Measurements from ENCODE around the gene SPON2.

SPON2 gene

DNA sequence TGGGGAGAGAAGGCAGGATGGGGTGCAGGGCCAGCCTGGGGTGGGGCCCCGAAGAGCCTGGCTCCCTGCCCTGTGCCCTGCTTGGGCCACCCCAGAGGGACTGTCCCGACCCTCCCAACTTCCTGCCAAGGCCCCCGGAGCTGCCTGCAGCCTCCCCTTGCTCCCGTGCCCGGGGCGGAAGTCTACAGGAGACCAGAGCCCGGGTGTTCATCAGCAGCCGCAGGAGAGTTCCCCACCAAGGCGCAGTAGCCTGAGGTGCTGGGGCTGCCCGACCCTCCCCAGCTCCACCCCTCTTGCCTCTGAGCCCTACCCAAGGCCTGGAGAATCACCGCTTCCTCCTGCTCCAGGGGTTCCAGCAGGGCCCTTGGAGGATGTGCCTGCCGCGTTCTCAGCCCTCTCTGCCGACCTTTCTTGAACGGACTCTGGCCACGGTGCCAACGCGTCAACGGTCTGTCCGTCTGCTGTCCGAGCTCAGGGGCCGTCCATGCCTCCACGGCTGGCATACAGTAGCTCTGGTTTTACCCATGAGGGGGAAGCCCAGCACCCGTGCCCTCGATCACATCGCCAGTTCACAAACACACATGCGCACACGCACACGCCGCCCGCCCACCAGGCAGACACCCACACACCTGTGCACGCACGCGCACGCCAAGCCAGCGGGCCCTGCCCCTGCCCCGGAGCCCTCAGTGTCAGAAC is 36.0 kb upstream of the SPON2 start:
- no peak for DNase-seq

DNA sequence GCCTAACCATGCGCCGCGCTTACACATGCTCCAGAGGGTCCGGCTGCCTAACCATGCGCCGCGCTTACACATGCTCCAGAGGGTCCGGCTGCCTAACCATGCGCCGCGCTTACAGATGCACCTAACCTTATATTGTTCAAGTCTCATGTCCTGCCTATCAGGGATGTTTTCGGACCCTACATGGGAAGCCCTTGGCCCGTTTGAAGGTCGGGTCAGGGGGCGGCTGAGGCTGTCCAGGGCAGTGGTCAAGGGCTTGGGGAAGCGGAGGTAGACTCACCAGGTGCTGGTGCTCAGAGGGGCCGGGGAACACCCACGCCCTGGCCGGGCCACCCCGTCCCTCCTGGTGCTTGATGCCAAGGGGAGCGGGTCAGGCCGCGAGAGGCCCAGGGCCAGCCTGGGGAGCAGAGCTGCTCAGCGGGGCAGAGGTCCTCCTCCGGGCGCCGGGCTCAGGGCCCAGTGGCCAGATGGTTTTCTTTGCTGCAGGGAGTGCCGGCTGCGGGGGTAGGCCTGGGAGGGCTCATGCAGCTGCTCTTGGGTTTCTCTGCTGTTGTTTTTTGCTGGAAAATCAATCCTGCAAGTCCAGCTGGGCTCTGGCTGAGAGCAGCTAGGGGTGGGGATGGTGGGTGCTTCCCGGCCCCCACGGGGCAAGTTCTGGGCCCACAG is 35.4 kb upstream of the SPON2 start:
- peak in 1 of 2 experiments; percentile 10 for DNase-seq

DNA sequence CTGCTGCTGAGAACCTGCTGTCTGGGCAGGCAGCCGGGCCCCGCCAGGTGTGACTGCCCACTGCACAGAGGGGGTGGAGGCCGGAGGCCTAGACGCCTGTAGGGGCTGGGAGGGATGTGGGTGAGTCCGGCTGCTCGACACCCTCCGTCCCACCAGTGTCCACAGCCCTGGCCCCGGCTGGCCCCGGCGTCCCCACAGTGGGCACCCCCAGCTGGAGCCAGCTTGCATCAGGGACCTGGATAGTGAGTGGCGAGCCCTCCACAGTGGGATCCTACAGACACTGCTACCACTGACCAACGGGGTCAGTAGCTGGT is 34.7 kb upstream of the SPON2 start:
- no peak for DNase-seq

DNA sequence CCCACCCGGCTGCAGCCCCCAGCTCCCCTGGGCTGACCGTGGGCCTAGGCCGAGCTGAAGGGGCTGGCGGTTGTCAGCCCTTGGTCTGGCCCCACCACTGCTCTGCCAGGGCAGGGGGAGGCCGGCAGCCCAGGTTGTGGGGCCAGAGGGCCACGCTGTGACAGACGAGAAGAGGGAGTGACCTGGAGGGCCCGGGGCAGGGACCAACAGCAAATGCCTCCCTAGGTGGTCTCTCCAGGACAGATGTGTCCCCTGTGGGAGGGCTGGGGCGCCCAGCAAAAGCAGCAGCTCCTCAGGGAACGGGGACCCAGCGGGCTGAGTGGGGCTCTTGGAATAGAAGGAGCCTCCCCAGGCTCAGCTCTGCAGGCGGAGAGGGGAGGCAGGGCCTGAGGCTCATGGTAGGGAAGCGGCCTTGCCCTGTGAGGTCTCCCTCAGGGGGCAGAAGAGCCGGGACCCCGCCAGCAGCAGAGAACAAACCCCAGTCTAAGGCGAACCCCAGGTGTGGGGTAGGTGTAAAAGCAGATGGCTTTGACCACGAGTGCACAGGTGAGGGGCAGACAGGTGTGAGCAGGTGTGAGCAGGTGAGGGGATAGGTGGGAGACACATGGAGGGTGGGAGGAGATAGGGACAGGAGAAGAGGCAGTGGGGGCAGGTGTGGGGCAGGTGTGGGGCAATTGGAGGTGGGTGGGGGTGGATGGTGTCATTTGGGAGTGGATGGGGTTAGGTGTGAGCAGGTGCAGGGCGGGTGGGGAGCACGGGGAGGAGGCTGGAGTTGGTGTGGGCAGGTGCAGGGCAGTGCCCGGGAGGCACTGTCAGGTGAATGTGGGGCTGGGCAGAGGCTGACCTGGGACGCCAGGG is 34.1 kb upstream of the SPON2 start:
- no peak for DNase-seq

DNA sequence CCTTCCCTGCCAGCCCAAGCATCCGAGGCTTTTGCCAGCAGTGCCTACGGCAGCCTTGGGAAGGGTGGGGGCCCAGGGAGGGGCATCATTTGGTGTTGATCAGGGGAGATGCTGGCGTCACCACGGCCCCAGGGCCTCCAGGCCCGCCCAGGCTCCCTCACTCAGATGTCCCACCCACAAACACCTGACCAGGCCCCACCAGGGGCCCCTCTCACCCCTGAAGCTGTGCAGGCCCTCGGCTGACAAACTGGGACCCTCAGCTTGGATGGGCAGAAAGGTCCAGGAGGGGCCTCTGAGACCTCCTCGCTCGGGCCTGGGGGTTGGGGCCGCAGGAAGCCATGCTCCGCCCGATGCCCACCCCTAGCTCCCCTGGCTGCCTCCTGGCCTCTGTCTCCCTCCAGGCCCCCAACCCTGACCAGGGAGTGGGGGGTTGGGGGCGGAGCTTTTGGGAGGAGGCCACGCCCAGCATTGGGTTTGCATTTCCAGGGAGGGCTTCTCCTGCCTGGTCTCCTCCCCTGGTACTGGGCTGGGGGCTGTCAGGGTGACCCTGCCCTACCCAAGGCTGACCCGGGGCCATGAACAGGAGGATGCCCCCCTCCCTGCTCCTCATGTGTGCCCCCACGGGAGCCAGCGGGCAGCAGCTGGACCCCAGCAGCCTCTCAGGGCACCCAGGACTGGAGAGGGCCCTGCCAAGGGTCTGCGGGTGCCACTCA is 33.4 kb upstream of the SPON2 start:
- no peak for DNase-seq

DNA sequence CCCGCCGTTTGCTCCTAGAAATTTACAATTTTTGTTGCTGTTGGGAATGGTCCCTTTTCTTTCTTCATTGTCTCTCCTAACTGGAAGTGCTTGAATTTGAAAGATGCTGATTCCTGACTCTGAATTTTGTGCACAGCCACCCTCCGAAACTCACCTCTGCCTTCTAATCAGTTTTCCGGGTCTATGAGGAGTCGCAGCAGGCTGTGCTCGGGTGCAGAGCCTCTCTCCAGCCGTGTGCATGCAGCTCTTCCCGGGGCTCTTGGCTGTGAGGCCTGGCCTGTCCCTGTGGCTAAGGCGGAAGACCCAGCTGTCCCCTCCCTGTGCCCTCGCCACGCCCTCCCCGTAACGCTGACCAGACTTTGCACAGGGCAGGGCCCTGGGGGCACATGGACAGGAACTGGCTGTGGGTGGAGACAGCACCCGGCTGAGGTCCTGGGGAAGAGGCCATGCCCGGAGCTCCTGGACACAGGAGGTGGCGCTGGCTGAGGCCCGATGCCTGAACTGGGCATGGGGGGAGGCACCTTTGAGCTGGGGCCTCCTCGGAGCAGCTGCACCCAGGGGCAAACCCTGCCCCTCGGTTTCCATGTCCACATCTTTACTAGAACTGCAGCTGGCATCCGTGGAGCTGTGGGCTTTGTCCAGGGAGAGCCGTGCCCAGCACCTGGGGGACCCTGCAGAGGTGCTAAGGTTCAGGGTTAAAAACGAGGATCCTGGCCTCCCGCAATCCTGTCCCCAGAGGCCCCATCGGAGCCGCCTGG is 32.6 kb upstream of the SPON2 start:
- DNase-seq, result no peak

DNA sequence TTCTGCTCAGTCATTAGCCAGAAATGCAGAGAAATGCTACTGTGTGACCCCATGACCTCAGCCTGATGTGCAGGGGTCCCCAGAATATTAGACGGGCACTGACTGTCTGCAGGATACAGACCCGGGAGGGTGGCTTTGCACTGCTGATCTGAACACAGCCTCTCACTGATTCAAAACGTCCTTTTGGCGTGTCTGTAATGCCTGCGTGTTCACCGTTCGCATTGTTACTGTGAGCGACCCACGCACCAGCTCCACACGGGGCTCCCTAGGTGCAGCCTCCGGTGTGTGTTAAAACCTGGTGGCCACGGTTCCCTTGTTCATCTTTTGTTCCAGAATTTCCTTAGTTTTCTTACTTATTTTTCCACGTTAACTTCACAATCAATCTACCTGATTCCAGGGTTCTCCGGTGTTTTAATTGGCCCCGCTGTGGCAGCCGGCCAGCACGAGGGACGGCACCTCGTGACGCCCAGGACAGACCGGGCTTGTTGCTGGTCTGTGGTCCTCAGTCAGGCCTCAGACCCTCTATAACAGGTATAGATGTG is 32.0 kb upstream of the SPON2 start:
- DNase-seq, result no peak

DNA sequence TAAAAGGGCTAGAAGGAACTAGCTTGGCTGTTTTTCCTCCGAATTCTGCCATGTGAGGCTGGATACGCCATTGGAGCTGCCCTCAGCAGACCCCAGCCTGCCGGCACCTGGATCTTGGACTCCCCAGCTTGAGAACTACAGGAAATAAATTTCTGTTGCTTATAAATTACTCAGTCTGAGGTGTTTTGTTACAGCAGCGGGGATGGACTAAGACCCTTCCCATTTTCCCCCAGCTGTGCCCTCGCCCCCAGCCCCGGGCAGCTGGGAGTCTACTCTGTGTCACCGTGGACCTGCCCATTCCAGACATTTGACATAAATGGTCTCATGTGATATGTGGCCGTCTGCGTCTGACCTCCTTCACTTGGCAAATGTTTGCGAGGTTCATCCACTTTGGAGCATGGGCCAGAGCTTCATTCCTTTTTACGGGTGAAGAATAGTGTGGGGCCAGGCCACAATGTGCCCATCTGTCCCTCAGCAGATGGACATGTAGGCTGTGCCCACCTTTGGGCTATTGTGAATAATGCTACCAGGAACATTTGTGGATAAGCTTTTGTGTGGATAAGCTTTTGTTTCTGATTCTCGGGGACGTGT is 30.7 kb upstream of the SPON2 start:
- peak in 1 of 2 experiments; percentile 55 for DNase-seq

DNA sequence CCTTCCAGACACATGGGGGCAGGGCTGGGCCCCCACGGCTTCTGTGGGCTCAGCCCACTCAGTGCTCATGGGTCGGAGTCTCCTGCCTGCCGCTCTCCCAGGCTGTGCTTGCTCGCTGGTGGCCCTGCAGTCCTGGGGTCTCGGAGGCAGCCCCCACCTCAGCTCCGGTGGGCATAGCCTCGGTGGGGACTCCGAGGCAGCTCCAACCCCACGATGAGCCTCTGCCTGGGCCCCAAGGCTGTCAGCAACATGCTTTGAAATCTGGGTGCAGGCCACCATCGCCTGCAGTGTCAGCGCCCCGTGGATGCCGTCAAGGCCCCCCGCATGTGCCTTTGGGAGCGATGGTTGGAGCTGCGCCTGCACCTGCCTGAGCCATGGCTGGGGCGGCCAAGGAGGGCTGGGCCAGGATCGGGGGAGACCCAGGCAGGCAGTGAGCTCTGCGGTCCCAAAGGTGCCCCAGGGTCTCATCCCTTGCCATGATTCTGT is 30.2 kb upstream of the SPON2 start:
- no peak for DNase-seq

DNA sequence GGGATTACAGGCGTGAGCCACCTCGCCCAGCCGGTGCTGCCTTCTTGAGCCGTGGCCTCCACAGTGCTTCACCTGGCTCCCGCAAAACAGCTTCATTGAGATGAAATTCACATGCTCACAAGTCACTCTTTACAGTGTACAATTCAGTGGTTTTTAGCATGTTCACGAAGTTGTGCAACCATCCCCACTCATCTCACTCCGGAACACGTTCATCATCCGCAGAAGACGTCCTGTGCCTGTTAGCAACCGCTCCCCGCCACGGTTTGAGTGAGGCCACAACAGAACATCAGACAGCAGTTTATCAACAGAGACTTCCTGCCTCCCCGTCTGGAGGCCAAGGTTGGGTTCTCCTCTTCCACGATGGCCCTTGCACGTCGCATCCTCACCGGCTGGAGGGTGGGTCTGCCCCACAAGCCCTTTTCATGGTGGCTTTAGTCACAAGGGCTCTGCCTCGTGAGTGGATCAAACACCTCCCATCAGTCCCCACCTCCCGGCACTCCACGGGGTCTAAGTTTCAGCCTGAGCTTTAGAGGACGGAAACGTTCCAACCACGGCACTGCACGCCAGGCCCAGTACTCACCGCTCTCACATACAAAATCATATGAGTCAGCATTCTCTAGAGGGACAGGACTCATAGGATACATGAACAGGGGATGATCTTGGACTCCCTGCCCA is 29.6 kb upstream of the SPON2 start:
- no peak for DNase-seq

DNA sequence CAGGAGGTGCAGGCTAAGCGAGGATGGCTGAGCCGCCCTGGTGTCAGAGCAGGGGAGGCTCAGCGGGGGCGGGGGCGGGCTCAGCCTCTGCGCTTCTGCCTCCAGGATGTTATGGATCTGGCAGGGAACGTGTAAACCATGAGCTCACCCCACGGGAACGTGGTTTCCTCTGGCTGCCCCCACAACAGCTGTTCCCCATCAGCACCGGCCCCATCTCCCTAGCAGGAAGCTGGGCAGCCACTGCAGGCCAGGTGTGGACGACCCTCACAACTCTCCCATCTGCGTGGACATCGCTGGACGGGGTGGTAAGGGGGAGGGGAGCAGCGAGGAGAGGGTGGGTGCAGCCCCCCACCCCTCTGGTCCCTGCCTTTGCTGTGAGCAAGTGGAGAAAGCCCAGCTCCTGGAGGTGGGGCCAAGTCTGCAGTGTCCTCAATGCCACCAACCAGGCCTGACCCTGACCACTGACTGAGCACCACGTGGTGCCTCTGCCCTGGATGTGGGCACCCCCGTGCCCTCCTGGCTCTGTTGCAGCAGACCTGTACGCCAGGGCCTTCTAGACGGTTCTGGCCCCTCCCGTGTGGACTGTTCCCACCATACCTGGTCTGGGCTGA is 28.1 kb upstream of the SPON2 start:
- no peak for DNase-seq

DNA sequence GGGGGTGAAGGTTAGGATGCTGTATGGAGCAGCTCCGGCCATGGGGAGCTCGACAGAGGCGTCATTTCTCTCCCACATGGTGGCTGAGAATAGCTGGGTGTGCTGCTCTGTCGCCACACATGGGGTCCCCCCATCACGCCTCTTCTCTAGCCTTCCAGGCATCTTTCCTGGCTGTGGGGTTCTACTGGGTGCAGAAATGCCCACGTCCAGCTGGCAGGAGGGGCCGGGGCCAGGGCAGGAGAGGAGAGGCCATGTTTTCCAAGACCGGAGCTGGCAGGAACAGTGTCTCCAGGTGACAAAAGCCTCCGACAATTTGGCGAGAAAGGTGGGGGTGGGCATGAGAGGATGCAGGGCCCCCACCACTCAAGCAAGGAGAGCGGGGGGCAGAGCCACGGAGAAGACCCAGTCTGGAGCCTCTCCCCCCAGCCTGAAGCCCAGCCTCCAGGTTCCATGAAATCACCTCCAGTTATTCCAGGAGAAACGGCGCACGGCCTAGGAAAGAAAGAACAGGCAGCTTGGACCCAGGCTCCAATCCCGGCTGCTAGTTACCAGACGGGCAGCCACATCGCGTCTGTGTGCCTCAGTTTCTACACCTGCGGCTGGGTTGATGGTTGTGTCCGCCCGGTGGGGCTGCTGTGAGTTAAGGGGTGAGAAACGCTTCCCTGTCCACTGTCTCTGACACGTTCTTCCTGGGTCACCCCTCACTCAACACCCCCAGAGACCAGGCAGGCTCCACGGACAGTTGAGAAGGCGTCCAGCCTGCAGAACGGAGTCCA is 27.4 kb upstream of the SPON2 start:
- DNase-seq, result no peak

DNA sequence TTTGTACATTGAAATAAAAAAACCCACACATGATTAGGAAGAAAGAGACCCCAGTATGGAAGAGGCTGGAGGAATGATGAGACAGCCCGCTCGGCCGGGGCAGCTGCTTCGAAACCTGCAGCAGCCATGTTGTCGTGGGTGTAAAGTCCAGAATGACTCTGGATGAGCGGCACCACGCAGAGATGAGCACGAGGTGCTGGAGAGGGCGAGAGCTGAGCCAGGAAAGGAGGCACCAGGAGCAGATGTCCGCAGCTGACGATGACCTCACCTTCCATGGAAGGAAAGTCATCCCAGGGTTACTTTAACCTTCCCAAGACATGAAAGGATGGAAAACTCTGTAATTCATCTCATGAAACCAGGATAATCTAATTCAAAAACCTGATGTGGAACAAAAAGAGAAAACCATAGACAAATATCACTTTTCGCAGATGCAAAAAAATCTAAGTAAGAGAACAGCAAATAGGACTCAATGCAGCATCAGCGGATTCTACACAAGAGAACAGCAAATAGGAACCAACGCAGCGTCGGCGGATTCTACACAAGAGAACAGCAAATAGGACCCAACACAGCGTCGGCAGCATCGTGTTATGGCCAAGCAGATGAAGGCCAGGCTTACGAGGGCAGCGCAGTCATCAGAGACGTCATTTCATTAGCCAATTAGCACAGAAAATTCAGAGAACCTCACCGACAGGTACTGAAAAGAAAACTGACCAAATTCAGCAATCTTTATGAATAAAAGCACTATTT is 25.9 kb upstream of the SPON2 start:
- DNase-seq, result no peak

DNA sequence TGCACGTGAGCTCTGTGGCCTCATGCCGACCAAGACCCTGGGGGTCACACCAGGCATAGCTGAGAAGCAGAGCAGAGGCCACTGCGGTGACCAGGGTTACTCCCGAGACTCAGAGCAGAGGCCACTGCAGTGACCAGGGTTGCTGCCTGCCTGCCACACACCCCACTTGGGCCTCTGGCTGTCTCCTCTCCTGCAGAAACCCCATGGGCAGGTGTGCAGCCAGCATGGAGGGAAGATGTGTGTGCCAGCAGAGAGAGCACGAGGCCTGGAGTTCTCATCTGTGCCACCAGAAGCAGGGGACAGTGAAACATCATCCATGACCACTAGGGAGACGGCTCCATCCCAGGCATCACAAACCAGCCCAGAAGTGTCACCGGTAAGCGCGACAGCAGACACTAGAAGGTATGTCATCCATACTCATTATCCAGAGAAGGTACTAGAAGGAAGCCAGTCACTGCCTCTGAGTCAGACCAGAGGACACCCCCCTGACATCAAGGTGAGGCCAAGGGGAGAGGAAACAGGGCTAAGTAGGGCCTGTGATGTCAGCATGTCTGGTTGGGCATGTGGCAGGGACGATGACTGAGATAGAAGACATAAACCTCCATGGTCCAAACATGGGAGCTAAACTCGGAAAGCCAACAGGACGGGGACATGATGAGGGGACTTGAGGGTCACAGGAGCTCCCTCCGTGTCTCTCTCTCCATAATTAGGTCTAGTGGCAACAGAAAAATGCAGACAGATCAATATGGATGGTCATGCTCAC is 24.2 kb upstream of the SPON2 start:
- no peak for DNase-seq

DNA sequence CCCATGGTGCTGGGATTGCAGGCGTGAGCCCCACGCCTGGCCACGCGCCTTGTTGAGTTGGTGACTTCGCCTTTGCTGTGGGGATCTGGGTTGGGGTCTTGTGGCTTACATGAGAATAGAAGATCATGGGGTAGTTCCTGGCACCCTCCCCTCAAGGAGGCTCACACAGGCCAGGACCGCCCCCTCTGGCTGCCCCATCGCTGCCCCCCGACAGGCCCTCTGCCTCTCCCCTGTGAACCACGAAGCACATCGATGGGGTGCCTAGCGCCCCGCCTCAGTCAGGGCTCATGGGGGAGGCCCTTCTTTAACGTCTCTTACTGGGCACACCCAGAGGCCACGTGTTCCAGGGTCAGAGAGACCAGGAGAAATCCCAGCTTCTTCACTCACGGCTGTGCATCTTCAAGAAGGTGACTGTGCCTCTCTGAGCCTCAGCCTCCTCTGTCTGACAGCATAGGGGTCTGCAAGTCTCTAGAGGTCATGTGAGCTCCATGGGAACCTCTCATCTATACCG is 23.6 kb upstream of the SPON2 start:
- no peak for DNase-seq

DNA sequence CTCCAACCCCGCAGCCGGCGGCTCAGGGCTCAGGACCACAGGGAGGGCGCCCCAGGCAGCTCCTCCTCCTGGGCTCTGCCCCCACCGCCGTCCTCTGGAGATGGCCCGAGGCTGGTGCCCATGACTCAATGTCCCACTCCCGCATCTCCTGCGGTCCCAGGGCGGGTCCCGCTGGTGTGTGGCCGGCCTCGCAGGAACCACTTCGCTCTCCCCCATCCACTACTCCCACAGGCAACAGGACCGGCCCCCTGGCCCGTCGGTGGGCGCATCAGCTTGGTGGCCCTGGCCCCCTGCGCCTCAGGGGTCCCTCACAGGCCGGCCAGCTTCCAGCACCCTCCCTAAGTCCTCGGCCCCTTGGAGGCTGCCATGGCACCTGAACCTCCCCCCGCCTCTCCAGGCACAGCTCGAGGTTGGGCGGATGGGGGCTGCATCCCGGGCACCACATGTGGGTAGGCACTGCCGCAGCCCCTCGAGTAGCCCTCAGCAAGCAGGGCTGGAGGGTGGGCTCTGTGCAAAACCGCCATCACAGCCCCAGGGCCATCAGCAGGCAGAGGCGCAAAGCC is 22.8 kb upstream of the SPON2 start:
- no peak for DNase-seq

DNA sequence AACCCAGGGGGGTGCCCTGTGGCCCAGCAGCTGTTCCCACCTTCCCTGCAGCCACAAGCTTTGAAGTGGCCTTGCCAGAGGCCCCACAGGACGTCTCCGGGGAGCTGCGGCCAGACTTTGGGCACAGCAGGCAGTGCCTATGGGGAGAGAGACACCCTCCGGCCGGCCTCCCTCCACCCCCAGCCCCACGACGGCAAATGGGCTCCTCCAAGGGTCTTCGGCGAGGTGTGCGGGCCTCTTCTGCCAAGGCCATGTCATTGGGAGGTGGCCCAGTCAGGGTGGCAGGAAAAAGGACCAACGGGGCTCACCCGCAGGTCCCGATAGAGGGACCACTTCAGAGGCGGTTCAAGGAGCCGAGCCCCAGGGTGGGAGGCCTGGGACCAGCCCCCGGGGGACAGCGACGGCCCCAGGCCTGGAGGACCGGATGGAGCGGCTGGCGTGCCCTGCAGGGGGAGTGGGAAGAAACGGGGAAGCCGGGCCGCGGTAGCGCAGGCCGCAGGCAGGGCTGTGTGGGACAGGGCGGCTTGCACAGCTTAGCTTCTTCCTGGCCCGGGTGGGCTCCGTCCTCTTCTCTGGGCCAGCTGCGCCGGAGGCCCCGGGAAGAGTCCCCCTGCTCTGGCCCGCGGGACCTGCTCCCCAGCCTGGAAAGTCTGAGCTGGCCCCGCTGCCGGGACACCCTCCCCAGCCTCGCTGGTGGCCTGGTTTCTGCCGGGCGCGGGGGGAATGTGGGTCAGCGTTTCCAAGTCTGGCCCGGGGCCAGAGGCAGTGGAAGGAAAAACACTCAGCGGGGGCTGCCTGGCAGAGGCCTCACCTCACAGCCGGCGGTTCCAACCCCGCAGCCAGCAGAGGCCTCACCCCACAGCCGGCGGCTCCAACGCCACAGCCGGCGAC is 21.9 kb upstream of the SPON2 start:
- peak; percentile 57 to 71 for DNase-seq
